Upper lobe of left lung (tissue), 4 donors: Measurements from ENCODE around the gene RBM23.

Experiments used
- POLR2AphosphoS5 ChIP-seq, 2 donors: sonication (generic); formaldehyde crosslinking; IDR thresholded peaks; one replicate each; pipeline ENCODE4 v1.5.1; 2017; ENCODE audit warnings: antibody characterized with exemption in 2 of 2
- TF ChIP-seq, protein P1 (sequence below), 6 experiments: fragments of 450-650 bp in 4 of 6; fragments of 200-600 bp in 2 of 6; sonication (generic) in 2 of 6; IDR thresholded peaks; one replicate each; pipeline ENCODE4 v1.5.1; 2016 to 2019; ENCODE audit warnings: antibody characterized with exemption in 6 of 6

DNA sequence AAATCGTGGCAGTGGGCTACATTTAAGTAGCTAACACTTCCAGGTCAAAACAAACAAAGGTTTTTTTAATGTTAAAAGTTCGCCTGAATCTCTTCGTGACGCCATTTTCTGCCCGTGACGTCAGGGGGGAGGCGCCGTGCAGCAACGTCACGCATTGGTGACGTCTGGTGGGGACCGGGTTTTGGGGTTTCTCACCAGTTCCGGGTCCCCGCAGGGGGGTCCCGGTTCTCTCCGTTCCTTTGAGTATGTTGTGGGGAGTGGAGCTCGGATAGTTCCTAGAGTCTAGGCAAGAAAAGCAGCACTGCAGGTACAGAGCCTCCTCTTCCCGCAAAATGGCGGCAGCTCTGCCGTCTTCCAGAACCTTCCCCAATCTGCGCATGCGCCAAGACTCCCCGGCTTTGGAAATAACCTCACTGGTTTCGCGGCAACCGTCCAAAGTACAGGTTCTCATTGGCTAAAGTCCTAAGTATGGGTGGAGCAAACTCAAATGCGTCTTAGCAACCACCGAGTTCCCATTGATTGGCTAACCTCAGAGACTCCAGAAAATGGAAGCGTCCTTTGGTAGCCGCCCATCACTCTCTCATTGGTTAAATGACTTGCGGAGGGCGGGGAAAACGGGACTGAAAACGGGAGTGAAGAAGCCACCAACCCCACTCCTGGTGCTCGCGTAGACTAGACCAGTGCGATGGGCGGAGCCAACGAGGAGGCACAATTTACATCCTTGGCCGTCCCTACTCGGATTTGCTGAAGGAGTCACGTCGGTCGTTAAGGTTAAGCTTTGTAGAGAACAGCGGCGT lies at the start of gene RBM23:
- peak; percentile 83 for TF ChIP-seq POLR2AphosphoS5 (IDR thresholded peaks at IDR 0.05)
- TF ChIP-seq, protein P1, sequence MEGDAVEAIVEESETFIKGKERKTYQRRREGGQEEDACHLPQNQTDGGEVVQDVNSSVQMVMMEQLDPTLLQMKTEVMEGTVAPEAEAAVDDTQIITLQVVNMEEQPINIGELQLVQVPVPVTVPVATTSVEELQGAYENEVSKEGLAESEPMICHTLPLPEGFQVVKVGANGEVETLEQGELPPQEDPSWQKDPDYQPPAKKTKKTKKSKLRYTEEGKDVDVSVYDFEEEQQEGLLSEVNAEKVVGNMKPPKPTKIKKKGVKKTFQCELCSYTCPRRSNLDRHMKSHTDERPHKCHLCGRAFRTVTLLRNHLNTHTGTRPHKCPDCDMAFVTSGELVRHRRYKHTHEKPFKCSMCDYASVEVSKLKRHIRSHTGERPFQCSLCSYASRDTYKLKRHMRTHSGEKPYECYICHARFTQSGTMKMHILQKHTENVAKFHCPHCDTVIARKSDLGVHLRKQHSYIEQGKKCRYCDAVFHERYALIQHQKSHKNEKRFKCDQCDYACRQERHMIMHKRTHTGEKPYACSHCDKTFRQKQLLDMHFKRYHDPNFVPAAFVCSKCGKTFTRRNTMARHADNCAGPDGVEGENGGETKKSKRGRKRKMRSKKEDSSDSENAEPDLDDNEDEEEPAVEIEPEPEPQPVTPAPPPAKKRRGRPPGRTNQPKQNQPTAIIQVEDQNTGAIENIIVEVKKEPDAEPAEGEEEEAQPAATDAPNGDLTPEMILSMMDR (IDR thresholded peaks at IDR 0.05), result peak in 2 of 6 experiments; percentile 8 to 19
